Measurements from ENCODE around the gene PAK3.

Gene PAK3

DNA sequence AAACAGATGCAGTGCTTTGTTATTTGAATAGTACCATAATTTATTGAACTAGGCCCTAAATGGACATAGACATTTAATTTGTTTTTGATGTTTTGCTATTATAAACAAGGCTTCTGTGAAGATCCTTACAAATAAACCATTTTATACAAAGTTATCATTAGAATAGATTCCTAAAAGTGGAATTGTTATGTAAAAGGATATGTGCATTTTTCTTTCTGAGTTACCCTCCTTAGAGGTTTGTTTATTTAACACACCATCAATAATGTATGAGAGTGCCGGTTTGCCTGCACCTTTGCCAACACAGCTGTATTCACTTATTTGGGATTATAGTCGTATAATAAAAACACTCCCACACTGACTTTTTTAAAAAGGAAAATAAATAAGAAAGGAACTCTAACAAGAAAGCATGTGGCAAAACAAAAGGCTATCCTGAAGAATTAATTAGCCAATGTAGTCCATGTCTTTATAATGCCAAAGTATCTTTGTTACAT lies 84.8 kb downstream of the PAK3 start:
- no peak for DNase-seq (ENCODE audit: low read depth)
- H3K4me3 ChIP-seq (ENCODE audit: low read depth, low read length), result no peak overlapping the region
- TF ChIP-seq, protein P1, sequence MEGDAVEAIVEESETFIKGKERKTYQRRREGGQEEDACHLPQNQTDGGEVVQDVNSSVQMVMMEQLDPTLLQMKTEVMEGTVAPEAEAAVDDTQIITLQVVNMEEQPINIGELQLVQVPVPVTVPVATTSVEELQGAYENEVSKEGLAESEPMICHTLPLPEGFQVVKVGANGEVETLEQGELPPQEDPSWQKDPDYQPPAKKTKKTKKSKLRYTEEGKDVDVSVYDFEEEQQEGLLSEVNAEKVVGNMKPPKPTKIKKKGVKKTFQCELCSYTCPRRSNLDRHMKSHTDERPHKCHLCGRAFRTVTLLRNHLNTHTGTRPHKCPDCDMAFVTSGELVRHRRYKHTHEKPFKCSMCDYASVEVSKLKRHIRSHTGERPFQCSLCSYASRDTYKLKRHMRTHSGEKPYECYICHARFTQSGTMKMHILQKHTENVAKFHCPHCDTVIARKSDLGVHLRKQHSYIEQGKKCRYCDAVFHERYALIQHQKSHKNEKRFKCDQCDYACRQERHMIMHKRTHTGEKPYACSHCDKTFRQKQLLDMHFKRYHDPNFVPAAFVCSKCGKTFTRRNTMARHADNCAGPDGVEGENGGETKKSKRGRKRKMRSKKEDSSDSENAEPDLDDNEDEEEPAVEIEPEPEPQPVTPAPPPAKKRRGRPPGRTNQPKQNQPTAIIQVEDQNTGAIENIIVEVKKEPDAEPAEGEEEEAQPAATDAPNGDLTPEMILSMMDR (IDR thresholded peaks at IDR 0.05; ENCODE audit: low read depth, low read length, missing control alignments), result no peak
- in situ Hi-C loops (cut with HindIII; ENCODE audit: low sequenced_read_pairs), result no loop called here

DNA sequence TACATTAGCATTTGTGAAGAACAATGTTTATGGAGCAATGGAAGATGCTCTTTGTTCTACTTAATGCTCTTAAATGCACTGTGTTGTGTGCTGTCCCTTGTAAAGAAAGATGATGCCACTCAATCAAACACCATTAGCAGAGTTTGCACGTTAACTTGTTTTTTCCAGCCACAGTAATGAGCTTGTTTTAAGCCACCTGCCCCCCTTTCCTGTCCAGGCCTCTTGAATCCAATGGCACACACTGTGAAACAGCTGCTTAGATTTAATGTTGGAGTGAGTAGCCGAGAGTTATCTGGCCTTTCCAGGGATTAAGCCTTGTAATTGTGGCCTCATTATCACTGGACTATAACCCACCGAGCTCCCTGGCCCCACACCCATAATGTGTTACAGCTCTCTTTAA lies 86.0 kb downstream of the PAK3 start:
- no peak overlapping the region for H3K4me3 ChIP-seq (ENCODE audit: low read depth, low read length)
- no peak for DNase-seq (ENCODE audit: low read depth)
- in situ Hi-C loops (cut with HindIII; ENCODE audit: low sequenced_read_pairs), result no loop called here
- TF ChIP-seq, protein P1 (IDR thresholded peaks at IDR 0.05; ENCODE audit: low read depth, low read length, missing control alignments), result no peak

DNA sequence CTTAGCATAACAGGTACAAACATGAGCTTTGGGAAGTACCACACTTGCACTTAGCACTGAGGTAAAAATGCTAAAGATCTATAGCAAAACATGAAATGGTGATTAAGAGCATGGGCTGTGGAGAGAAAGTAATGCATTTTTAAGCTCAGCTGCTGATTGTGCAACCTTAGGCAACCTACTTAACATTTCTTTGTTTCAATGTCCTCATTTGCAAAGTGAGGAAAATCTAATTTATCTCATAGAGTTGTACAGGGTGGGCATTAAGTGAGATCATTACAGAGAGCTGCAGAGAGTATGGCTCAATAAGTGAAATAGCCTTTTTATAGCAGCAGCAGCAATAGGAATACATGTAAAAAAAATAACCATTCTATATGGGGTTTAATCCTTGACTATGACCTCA lies 87.0 kb downstream of the PAK3 start:
- TF ChIP-seq, protein P1 (IDR thresholded peaks at IDR 0.05; ENCODE audit: low read depth, low read length, missing control alignments), result no peak
- H3K4me3 ChIP-seq (ENCODE audit: low read depth, low read length), result no peak overlapping the region
- DNase-seq (ENCODE audit: low read depth), result no peak
- in situ Hi-C loops (cut with HindIII; ENCODE audit: low sequenced_read_pairs), result no loop called here

DNA sequence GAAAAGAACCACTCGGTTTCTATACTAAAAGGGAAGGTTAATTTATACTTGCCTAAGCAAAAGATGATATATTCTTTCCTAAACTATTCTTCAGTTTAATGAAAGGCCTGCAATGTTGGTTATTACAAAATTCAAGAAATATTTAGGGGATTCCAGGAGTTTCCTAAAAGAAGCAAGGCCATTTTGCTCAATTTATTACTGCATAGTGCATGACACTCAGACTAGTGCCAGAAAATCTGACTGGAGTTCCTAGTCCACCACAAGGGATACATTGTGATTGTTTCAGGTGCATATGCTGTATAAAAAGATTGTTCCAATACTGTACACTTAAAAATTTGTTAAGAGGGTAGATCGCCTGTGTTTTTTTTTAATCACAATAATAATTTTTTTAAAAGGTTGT lies 95.6 kb downstream of the PAK3 start:
- in situ Hi-C loops (cut with HindIII; ENCODE audit: low sequenced_read_pairs), result no loop called here
- H3K4me3 ChIP-seq (ENCODE audit: low read depth, low read length), result no peak overlapping the region
- TF ChIP-seq, protein P1 (IDR thresholded peaks at IDR 0.05; ENCODE audit: low read depth, low read length, missing control alignments), result no peak
- DNase-seq (ENCODE audit: low read depth), result no peak

DNA sequence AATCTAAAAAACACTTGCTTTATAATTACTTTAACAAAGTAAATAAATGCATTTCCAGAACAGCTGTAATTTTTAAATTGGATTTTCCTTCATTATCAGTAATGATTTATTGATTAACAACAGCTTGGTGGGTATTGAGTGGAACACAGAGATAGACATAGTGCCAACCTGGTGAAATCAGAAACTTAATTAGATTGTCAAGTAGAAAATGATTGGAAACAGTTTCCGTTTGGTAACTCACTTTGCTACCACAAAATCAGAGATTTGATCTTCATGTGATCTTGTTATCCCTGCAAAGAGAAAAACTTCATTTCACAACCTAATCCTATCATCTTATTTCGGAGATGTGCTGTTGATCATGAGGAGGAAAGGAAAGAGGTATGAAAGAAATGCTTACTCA lies 103.5 kb downstream of the PAK3 start:
- TF ChIP-seq, protein P1 (IDR thresholded peaks at IDR 0.05; ENCODE audit: low read depth, low read length, missing control alignments), result no peak
- H3K4me3 ChIP-seq (ENCODE audit: low read depth, low read length), result no peak overlapping the region
- no peak for DNase-seq (ENCODE audit: low read depth)
- in situ Hi-C loops (cut with HindIII; ENCODE audit: low sequenced_read_pairs), result no loop called here

DNA sequence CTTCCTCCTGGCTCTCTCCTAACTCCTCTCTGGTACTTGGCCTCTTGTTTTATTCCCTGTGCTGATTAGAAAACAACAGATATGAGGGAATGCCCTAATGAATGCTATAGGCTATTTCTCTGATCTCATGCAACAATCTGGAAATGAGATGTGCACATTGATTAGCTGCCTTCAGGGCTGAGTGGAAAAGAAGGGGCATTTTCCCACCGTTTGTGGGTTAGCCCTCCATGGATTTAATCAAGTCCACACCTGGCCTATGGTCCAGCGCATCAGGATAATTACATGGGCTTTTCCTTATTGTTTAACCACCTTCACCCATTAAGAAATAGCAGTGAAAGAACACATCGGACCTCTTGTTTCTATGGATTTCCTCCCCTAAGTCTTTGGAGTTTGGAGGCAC lies 104.3 kb downstream of the PAK3 start:
- no peak for DNase-seq (ENCODE audit: low read depth)
- no peak overlapping the region for H3K4me3 ChIP-seq (ENCODE audit: low read depth, low read length)
- in situ Hi-C loops (cut with HindIII; ENCODE audit: low sequenced_read_pairs), result no loop called here
- TF ChIP-seq, protein P1 (IDR thresholded peaks at IDR 0.05; ENCODE audit: low read depth, low read length, missing control alignments), result no peak

DNA sequence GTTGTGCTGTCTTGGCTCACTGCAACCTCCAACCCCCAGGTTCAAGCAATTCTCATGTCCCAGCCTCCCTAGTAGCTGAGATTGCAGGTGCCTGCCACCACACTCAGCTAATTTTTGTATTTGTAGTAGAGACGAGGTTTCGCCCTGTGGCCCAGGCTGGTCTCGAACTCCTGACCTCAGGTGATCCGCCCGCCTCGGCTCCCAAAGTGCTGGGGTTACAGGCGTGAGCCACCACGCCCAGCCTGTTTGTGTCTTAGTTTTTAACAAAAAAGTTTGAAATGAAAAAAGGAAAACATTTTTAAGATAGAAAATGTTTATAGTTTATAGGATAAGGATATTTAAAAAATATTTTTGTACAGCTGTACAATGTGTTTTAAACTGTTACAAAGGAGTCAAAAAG lies 111.9 kb downstream of the PAK3 start:
- in situ Hi-C loops (cut with HindIII; ENCODE audit: low sequenced_read_pairs), result no loop called here
- TF ChIP-seq, protein P1 (IDR thresholded peaks at IDR 0.05; ENCODE audit: low read depth, low read length, missing control alignments), result no peak

More for the DNA sequence above, 111.9 kb downstream of the PAK3 start:
- H3K4me3 ChIP-seq (ENCODE audit: low read depth, low read length), result no peak overlapping the region
- no peak for DNase-seq (ENCODE audit: low read depth)

All from astrocyte of the cerebellum (primary cell).